Pulmonary artery endothelial cell (primary cell): ENCODE measurements around the gene PLCB4. TPM values are rescaled to one million over a fixed set of nuclear protein-coding genes. Genes with fewer than 3 reads are reported as not detected.

Source experiments
- DNase-seq: peaks from one replicate; pipeline ENCODE4 v3.0.0-alpha.2; 2011; ENCODE audit warnings: low read depth, low spot score
- total RNA-seq: library from RNA; depleted of rRNA; stranded (reverse); fragments of >200 nt; gene quantifications from 2 replicates; pipeline ENCODE4 v1.2.3, GENCODE V29; 2014

The PLCB4 gene
- total RNA-seq, 1 donor from 2014 or later, result 1.3 TPM

DNA sequence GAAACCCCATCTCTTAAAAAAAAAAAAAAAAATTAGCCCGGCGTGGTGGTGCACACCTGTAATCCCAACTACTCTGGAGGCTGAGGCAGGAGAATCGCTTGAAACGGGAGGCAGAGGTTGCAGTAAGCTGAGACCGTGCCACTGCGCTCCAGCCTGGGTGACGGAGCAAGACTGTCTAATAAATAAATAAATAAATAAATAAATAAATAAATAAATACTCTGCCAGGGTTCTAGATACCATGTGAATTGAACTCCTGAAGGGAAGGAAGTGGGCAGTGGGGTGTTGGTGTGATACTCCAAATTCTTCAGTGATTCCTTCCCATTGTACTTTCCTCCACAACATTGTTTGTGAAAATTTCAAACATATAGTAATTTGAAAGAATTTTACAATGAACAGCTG lies 100.5 kb downstream of the PLCB4 start:
- no peak for DNase-seq

DNA sequence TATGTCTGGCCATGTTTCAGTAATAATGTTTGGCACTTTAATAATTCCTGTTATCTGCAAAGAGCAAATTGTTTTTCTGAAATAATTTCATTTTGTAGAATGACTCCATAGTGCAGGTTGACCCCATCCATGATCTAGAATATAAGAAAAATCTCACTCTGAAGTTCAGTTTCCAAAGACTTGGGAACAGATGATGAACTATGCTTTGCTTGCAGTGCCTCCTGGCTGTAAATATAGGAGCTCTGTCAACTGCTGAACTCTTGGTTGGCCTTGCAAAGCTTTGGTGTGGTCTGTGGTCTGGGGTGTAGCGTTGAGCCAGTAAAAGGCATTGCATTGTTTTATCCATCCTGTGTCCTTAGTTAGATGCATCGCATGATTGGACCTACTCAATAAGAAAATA lies 104.0 kb downstream of the PLCB4 start:
- no peak for DNase-seq

GRCh38 chr20:9177278-9177677 lies 108.4 kb downstream of the PLCB4 start:
- DNase-seq, result no peak

- DNase-seq, result peak; percentile 10
Measured at GRCh38 chr20:9179193-9179802, 110.4 kb downstream of the PLCB4 start.

GRCh38 chr20:9179867-9180266 lies 111.0 kb downstream of the PLCB4 start:
- DNase-seq, result no peak

GRCh38 chr20:9180481-9181257 lies 111.8 kb downstream of the PLCB4 start:
- no peak for DNase-seq

GRCh38 chr20:9185511-9185910 lies 116.6 kb downstream of the PLCB4 start:
- DNase-seq, result no peak

DNA sequence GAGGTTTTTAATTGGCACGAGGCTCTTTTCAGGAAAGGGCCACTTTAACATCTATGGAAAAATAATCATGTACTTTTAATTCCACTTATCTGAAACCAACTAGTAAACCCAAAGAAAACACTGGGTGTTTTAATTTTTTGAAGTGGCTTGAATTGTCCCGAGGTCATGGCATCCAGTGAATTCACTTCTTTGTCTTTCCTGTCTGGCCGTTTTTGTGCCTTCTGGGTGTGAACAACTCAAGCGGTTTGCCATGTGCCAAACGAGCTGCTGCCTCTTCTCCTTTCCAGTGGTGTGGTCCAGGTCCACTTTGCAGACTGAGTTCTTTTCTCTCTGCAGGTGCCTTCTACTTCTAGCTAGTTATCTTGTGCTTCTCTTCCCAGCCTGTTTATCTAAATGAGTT lies 117.5 kb downstream of the PLCB4 start:
- no peak for DNase-seq

DNA sequence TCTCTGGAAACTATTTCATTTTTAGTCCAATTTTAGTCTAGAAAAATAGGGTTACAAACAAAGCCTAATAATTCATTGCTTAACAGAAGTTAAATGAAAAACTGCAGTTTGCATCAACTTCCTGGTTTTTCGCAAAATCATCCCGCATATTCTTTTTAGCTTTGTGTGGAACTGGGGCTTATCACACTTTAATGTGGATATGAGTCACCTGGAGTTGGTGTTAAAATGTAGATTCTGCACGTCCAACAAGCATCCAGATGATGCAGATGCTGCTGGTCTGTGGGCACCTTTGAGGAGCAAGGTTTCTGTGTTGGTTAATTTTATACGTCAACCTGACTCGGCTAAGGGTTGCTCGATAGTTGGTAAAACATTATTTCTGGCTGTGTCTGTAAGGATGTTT lies 126.1 kb downstream of the PLCB4 start:
- no peak for DNase-seq

DNA sequence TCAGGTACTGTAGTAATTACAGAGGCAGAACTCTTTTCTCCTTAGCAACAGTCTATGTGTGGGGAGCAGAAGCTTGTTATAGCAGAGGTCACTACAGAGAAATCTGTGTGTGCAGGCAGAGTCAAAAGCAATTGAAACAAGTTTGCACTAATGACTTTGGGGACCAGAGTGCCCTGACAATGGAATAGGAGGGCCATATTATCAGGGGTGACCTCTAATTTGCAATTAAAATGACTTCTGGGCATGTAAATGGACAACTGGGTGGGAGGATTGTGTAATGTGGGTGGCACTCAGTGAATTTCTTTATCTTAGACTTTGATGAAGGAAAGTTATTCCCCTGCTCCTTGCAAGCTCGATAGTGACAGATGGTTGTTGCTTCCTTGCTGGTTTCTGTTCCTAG lies 127.2 kb downstream of the PLCB4 start:
- DNase-seq, result no peak

- no peak for DNase-seq
Measured at GRCh38 chr20:9198460-9198859, 129.6 kb downstream of the PLCB4 start.

DNA sequence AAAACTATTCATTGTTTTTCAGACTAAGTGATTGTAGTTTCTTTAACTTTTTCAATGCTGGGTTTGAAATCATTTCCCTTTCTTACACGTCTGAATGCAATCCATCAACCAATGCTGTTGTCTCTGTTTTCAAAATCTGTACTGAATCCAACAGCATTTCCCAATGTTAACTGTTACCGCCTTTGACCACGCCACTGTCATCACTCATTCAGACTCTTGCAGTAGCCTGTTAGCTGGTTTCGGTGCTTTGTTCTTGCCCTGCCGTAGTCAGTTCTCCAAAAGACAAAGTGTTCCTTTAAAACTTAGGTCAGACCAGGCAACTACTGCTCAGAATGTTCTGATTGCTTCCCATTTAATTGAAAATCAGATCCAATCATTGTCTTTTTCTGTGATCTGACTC lies 131.3 kb downstream of the PLCB4 start:
- DNase-seq, result no peak

DNA sequence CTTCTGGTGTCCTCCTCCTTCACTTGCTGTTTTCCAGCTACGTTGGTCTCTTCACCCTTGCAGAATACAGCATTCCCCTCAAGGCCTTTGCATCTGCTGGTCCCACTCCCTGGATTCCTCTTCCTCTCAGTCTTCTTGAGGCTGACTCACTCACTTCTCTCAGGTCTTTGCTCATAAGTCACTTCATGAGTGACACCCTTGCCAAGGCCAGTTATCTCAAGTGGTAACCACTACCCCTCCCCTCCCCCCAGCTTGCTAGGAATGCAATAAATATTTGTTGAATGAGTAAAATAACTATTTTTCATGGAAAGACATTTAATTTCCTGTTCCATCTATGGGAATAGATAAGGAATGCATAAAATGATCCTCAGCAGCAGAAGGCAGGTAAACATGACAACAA lies 131.7 kb downstream of the PLCB4 start:
- no peak for DNase-seq

DNA sequence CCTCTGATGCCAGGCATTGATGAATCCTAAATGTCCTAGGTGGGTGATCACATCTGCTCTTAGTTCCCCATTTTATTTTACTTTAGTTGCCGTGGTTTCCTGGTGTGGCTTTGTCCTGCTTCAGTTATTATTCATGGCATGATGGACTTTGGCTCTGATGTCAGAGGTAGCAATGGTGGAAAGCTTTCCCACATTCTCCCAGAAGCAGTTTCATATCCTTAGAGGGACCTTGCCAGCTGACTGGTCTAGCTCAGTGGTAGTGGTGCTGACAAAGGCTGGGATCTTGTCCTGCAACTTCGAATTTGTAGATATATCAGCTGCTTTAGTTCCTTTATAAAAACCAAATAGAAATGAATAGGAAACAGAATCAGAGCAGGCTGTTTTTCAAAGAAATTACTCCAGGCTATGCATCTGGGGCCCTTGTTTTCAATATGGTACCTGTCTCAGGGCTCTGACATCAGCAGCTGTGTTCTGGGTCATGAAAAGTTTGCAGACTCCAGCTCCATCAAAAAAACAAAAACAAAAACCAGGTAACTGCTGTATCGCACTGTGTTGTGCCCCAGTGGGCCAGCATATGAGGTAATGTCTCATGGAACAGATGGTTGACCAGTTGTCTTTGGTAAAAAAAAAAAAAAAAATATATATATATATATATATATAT lies 133.7 kb downstream of the PLCB4 start:
- no peak for DNase-seq

DNA sequence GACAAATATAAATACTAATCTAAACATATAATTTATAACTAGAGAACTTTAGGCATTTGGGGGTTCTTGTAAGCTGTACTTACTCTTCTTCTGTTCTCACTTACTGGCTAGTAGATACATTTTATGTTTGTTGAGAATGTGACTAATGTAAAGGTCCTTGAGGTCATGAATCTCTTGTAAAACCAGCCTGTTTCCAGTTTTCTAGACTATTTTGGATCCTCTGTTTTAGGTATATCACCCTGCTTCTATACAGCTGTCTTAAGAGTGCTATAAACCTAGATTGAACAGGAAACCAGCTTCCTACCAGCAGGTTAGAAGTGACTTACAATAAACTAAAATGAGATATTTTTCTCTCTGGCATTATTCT lies 134.2 kb downstream of the PLCB4 start:
- DNase-seq, result no peak

- no peak for DNase-seq
Measured at GRCh38 chr20:9204979-9205378, 136.1 kb downstream of the PLCB4 start.

DNA sequence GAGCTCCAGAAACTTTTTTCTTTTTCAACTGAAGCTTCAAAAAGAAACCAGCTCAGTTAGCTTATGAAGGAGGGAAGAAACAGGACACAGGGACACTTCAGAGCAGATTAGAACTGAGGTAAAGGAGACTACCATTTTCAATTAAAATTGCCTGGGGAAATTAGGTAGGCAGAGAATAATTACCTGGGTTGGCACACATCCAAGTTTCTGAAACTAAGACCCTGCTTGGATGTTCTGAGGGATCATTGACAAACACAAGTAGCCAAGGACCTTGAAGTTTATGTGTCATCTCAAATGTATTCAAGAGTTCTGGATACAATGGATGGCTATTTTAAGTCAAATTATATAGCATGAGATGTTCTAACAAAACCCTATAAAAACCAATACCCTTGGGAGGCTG lies 137.6 kb downstream of the PLCB4 start:
- DNase-seq, result no peak

DNA sequence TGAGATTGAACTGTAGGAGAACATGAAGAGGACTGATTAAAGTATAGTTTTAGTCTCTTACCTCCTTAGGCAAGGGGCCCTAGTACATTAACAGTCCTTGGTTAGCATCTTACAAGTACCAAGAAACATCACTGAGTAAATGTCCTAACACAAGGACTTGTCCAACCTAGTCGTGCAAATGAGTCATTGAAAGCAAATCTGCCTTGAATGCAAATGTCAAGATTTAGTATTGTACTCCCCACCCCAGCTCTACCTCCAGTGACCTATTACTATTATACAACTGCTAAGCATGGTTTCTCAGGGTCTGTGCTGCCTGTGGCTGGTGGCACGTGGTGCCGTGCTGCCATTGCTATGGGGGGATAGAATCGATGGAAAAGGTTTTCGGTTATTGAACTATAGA lies 138.4 kb downstream of the PLCB4 start:
- no peak for DNase-seq

DNA sequence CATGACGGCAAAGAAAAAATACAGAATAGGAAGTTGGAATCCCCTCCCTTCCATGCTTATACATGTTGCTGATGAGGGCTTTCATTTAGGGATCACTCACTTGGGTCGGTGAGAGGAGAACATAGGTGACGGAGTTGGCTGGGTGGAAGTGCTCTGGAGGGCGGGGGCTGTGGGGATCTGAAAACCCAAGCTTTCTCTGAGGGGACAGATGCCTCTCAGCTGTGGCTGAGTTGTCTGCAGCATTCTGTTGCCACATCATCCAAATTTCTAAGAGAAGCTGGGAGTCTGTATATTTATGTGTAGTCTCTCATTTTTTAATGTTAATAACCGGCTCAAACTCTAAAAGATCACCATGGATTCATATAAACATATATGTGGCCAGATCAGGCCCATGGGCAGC lies 141.5 kb downstream of the PLCB4 start:
- DNase-seq, result no peak

GRCh38 chr20:9211016-9211760 lies 142.3 kb downstream of the PLCB4 start:
- no peak for DNase-seq

DNA sequence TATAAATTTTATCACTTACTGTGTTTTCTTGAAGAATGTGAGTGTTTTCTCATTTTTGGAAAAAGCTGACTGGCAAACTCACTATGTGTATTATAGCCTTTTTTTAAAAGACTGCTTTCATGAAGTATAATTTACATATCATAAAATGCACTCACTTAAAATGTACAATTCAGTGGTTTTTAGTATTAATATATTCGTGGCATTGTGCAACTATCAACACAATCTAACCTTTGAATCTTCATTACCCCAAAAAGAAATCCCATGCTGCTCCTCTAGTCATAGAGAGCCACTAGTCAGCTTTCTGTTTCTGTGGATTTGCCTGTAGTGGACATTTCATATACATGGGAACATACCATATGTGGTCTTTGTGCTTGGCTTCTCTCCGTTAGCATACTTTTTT lies 143.8 kb downstream of the PLCB4 start:
- DNase-seq, result no peak

DNA sequence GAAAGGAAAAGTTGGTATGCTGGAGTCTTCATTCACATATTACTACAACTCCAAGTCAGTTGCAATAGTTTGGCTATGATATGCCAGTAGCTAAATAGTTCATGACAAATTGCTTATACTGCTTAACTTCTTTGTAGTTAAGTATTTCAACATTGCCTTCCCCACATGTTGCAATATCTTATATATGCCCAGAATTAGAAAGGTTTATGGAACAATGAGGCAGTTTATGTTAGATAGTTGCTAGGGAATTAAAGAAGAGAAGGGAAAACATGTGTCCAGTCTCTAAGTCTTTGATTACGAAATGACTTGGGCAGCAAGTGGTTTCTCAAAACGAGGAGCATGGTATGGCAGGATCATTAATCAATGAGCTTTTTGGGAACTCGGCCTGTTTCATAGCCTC lies 145.8 kb downstream of the PLCB4 start:
- DNase-seq, result no peak
